MM.1S (cell line): ENCODE measurements around the gene DSN1.

Source experiments
- CTCF ChIP-seq: fragments of 300-600 bp; sonication (generic); IDR thresholded peaks from 2 replicates; pipeline ENCODE4 v1.5.1; 2016; ENCODE audit warnings: antibody characterized with exemption, low read length, mixed read lengths
- EZH2 ChIP-seq: fragments of 300-600 bp; sonication (generic); optimal IDR thresholded peaks from 2 replicates; pipeline ENCODE3; 2017; ENCODE audit warnings: low read depth, mild to moderate bottlenecking, antibody characterized with exemption, low read length, mixed read lengths
- EZH2phosphoT487 ChIP-seq: fragments of 300-600 bp; sonication (generic); IDR thresholded peaks from 2 replicates; pipeline ENCODE4 v1.6.1; 2018; ENCODE audit warnings: antibody characterized with exemption, low read length

GRCh38 chr20:36784116-36784515 lies 10.6 kb upstream of the DSN1 start:
- TF ChIP-seq CTCF, result no peak
- TF ChIP-seq EZH2, result no peak
- no peak for TF ChIP-seq EZH2phosphoT487
